NCI-H446 (cell line): ENCODE data around the gene WDR33.
"Not testable (repeated sequence)": the region's sequence is repeated elsewhere in the genome, so short reads cannot be mapped to it uniquely, and the experiment has no call there.

Experiments used
- DNase-seq, 2 experiments: peaks; one replicate each; lab custom pipeline; 2025; lab: John Stamatoyannopoulos, UW

WDR33 gene

DNA sequence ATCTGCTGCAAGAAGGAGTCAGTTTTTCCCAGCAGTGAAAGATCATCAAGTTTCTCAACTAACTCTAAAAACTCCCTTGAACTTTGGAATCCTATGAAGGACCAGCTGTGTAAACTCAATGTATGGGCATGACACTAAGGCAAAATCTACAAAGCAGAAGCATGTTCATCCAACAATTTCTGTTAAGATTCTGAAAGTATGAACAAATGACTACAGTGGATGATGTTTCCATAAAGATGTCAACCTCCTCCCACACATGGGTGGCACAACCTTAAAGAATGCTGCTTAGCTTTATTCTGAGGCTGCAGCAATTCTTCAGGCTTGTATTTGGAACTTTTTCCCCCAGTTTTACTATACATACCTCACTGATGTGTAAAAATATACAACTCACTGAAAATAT is 47.2 kb downstream of the WDR33 start:
- DNase-seq = no peak

DNA sequence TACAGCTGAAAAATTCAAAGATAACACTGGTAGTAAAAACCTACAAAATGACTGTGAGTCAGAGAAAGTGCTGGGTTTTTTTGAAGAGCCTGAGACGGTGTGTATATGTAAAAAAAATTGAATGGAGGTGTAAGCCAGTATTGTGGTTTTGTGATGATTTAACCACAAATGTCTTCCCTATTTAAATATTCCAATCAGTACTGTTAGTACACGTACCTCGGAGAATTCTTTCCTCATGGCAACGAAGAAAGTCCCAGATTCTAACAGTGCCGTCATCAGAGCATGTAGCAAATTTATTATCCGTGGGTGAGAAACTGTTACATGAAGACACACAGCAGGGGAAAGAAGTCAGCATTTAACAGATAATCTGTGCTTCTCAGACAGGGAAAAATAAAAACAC is 48.1 kb downstream of the WDR33 start:
- DNase-seq = no peak

DNA sequence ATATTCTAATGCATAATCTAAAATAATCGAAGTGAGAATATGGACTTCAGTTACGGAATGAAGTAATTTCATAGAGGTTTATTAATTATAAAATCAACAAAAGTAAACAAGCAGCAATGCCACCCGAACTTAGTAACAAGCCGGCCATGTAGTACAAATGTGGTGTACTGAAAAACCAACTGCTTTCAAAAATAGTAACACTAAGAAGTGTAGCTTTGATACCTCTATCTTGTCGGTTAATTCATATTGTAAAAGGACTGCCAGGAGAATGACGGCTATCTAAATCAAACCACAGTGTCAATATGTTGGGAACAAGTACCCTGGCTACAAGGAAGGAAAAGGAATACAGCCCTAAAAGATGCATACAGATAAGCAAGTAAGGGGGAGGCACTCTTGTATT is 48.5 kb downstream of the WDR33 start:
- no peak for DNase-seq

DNA sequence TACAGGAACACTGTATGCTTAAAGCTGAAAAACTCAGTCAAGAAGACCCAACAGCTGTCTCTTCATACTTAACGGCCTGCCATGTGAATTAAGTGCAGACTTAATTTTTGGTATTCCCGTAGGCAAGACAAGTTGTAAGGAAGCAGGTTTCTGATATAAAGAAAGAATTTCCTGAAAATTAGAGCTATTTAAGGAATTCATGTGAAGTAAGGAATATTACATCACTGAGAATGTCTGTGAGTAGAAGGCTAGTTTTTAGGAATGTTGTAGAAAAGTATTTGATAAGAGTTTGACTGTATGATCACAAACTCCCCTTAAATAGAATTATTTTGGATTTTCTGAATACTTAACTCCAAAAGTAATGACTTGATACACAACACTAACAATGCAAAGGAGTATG is 51.0 kb downstream of the WDR33 start:
- no peak for DNase-seq

DNA sequence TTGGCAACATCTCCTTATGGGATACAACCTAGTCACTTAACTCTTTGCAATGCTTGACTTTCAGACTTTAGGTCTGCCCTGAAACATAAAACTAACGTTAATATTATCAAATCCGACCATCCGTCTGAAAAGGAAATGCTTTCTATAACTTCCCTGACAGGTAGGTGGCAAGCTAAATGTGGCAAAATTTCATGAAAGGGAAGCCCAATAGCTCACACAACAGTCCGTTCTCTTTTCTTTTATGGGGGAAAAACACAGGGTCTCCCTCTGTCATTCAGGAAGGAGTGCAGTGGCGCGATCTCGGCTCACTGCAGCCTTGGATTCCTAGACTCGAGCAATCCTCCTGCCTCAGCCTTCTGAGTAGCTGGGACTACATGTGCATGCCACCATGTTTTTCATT is 56.8 kb downstream of the WDR33 start:
- DNase-seq = no peak

DNA sequence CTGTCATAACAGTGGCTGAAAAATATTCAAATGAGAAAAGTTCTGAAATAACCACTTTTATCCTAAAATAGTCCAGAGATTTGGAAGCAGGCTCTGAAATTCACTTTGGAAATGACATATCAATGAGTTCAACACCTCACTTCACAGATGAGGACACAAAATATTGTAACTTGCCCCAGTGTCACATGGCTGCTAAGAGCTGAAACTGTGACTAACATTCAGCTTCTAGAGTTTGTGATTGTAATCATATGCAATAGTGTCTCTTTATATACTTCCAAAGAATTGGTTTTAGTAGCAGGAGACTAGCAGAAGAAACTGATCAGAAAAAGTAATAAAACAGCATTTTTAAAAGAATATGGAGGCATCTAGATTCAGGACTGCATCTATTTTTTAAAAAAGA is 57.6 kb downstream of the WDR33 start:
- DNase-seq = no peak

DNA sequence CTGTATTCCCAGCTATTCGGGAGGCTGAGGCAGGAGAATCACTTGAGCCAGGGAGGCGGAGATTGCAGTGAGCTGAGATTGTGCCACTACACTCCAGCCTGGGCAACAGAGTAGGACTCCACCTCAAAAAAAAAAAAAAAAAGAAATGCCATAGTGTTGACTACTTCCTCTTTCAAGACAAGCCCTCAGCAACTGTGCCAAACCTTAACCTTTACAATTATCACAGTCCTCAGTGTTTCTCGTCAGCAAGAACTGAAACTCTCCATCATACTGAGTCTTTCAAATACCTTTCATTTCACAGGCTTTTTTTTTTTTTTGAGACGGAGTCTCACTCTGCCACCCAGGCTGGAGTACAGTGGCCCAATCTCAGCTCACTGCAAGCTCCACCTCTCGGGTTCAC is 61.4 kb downstream of the WDR33 start:
- DNase-seq = not testable (repeated sequence)

DNA sequence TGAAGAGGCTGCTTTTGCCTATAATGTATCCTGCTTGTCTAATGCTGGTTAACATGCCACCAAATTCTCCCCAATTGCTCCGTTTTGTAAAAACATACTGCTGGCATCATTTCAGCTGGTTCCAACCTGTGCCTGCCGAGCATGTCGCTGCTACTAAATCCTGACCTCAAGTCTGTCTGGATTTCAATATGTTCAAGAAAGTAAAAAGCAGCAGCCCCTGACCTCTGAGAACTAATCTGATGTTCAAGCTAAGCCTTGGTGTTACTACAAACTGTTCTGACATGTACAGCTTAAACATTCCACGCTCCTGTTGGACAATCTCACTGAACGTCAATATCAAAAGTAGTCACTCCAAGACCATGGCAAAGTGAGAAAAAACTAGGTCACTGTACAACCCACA is 63.4 kb downstream of the WDR33 start:
- no peak for DNase-seq

DNA sequence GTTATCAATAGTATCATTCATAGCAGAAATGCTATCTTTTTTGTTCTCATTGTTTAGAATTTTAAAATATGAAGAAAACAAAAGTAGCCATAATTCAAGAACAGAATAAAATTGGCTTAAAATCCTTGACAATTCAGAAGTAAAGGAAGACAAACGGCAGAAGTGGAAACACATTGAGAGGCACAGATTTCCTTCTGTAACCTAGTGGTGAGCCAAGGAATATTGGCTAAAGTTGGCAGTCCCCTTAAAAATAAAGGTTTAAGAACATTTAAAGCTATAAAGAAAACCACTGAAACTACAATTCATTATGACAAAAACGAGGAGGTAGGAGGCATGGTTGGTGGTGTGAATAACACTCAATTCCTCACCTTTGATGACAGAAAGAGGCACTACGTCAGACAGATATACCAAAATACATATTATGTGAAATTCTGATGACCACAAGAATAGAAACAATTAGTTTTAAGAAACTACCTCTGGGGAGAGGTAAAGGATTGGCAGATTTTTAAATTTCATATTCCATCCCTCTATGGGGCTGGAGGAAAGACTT is 67.4 kb downstream of the WDR33 start:
- DNase-seq = no peak

DNA sequence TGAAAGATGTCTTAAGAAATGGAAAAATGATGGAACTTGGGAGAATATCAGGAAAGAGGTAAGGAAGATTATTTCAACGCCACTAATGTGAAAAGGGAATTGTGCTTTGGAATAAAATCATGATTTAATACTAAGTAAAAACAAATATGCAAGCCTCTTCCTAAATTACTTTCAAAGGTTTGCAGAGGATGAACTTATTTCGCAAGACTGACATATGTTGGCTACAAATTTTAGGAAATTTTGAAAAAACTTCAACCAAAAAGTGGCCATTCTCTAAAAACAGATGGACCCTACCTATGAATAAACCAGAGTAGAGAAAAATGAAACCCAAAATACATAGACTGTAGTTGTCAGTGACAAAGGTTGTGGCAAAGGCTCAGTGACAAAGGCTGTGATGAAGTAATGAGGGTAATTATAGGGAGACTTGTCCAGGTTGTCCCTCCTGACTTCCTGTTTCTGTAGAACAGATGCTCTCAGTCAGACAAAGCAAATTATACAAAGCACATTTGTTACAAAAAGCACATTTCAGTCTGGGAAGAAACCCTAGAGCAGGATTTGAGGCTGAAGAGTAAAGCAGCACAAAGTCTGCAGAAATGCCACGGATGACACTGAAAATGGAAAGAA is 70.2 kb downstream of the WDR33 start:
- no peak for DNase-seq

DNA sequence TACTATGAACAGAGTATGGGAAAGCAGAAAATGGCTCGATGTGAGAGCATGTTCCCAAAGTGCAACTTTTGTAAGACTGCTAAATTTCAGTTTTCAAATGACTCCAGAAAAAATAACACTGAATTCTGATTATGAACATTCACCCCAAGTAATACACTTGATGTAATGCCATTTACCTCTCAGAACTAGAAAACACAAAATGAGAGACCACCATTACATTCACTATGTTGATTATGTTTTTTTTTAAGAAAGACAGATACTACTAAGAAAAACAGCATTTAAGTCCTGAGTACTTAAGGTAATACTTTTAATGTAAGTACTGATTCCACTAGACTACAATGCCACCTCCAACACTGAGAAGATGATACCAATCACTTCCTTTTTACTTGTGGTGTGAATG is 71.2 kb downstream of the WDR33 start:
- no peak for DNase-seq

DNA sequence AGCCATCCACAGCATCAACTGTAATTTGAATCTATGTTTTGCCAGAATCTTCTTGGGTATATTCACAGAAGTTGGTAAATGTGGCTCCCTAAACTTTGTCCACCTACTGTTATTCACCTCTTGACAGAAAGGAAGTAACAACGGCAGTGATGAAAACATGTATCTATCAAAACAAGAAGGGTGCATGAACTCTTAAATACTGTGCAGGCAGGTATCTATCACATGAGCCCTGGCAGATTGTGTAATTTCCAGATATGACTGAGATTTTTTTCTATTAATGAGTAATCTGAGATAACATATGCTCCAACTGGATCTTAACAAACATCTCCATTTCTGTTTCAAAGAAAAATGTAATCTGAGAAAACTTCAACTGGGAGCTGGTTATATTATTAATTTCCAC is 73.1 kb downstream of the WDR33 start:
- no peak for DNase-seq

DNA sequence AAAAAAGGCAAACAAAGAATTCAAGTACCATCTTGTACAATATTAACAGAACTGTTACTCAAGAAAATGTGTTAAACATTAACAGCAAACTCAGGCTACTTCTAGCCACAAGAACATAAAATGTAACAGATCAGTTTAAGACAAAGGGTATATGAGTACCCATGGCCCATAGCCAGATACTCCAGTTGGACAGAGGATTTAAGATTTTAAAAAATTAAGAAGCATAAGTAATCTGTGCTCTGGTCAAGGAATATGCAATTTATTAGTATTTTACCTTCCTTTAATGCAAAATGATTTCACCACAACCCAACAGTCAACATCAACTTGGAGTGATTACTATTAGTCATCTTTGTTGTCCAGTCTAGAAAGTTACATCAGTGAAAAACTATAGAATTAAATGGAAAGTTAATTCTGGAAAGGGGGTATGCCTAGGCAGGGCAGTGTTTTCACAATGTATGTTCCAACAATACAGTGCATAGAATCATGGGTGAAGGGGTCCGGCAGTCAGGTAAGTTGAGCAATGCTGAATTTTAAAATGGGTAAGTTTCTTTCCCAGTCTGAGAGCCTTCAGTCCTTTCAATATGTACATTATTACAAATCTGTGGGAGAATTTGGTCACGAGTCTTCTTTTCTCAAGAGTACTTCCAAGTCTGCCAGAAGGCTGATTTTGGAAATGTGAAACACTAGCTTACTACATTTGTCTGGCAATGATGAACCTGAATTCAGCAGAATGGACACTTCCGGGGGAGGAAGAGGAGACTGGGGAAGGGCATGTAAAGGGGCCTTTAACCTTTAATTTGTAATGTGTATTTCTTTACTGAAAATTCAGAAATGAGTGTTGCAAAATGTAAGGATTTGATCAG is 75.2 kb downstream of the WDR33 start:
- no peak for DNase-seq

DNA sequence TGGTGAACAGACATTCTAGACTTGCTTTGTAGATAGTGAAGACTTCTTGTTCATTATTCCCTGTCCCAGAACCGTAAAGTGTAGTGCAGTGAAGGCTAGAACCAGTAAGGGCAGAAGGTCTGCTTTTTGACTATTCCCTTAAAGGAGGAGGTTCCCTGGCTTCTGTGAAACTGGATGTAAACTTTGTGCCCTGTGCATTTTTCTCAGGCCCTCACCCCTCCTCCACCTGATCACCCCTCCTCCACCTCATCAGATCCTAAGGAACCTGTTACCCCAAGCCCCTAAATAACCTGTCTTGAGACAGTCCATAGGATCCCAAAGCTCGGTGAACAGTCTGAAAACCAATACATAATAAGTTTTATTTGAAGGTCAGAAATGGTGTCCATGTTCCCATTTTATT is 75.9 kb downstream of the WDR33 start:
- DNase-seq = no peak

DNA sequence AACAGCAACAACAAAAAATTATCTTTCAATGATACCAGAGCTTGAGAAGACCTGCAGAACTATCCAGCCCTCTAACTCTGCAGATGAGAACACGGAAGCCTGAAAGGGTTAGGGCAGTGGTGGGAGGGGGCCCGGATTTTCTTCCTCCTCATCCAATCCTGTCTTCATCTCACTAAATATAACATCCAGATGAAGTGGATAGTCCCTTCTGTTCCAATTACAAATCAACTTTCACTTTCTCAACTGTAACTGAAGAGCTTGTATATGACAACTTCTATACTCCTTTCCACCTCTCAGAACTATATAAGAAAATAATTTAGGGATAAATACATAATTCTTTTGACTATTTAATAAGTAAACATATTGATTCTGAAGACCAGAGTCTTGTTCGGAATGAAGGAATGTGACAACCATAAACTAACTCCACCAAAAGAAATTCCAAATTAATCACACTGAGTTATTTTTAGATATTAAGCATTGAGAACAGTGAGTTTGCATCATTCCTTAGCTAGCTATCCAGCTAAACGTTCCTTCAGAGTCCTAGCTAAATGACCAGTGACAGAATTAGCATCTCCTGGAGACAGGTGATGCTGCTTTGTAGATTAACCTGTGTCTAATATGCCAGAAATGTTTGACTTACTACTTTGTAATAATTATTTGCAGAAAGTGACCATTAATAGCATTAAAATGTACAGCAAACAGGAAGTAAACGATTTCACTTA is 77.0 kb downstream of the WDR33 start:
- no peak for DNase-seq

DNA sequence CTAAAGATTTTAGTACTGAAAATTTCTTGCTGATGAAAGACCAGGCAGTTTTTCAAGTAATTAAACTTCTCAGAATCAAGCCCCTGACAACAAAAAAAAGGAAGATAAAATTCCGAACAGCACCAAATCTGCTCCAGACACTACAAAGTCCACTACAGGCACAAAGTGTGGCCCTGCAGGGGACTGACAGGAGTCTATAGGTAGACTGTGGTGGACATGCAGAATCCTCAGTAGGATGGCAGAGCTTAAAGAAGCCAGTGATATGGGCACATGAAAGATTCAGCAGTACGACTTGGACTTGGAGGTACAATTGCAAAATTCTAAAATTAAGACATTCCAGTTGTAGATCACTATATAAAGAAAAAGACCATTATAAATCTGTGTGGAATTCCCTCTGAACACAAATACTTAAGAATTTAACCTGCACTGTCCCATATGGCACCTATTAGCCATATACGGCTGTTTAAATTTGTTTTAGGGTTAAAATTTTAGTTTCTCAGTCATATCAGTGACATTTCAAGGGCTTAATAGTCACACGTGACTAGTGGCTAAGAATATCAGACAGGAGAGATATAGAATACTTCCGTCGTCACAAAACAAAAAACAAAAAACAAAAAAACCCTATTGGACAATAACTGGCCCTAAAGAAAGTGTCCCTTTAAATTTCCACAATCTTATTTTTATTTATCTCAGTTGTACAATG is 77.7 kb downstream of the WDR33 start:
- DNase-seq = no peak

DNA sequence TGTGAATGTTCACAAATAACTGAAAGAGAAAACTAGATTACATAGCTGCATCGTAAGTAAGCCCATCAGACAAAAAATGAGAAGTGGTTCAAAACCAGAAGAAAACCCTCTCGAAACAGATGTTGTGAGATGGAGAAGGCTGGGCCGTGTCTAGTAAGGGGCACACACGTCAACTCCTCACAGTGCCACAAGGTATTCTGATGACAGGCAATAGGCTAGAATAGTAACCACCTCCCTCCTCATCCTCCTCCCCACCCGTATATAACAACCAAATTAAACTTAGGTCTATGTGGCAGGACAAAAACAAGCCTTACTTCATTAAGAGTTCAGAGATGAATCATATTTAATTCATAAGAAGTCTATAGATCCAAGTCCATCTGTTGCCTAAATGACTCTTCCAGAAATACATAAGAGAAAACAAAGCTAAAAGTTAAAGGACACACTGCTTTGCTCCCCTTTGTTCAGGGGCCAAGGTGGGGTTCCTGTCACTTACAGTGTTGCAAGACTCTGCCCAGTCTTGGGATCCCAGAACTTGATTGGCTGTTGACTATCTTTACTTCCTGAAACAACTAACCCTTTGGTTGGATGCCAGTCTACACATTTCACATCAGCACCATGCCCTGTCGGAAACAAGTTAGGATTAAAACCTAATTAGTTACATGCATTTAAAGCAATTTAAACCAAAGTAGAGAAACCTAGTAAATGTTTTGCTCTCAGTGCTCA is 84.7 kb downstream of the WDR33 start:
- no peak for DNase-seq

DNA sequence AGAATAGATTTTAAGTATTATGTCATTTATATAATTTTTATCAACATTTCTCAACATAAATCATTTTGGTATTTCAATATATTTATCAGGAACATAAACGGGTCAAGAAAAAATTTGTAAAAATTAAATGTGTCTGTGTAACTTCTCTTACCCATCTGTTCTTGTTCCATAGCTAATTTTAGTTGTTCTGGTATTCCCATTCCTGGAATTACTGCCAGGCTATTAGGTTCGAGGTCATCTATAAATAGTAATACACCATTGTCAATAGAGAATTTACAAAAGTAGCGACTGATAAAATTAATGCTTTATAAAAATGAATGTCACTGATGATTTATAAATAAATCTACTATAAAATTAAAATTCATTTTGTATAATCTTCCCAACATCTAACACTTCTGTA is 88.2 kb downstream of the WDR33 start:
- DNase-seq = no peak

DNA sequence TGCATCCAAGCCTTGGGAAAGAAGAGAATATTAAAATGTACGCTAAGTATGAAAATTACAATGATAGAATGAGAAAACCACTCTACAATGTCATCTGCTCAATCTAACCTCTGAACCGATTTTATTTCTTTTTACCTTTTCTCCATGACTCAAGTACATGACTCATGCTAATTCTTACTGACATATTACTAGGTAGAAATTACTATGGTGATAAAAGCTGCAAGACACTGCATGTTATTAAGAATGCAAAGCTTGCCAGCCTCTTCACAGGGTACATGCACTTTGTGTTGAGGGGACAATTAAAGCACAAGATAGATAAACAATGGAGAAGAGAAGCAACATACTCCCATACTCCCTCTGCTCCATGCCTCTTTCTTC is 89.0 kb downstream of the WDR33 start:
- DNase-seq = no peak

DNA sequence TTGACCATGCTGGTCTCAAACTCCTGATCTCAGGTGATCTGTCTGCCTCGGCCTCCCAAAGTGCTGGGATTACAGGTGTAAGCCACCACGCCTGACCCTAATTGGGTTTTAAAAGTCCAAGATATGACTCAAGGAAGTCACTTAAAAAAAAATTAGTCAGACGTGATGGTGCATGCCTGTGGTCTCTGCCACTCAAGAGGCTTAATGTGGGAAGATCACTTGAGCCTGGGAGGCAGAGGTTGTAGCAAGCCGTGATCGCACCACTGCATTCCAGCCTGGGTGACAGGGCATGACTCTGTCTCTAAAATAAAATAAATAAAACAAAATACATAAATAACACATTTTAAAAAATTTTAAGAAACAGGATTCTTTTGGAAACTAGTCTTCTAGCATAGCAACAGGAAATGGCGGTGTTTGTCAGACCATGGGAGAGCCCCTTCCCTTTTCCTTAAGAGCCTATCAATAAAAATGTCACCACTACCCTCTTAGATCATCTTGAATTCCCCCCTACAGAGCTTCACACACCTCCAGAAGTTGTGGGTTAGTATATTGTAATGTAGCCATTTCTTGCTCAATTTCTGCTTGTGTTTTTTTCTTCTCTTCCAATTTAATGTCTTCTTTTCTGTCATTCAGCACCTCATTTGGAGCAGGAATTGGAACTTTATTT is 89.5 kb downstream of the WDR33 start:
- no peak for DNase-seq
